ENCODE measurements around the gene HOXD12.
A peak's percentile ranks its signal among the peaks of the same experiment; 100 is the strongest.

Gene HOXD12

GRCh38 chr2:176111846-176112374, 12.3 kb downstream of the HOXD12 start:
- Histone ChIP-seq H3K4me3 (ENCODE audit: low read depth in 1 of 2, low read length in 2 of 2) (peak overlapping the region; percentile 39 to 45), H3K4me1 (ENCODE audit: insufficient read depth, low read length) (peaks cover 13% of the 10 kb centered on the region), H3K36me3 (ENCODE audit: insufficient read depth, low read length) (no peaks in the 10 kb centered on the region), H3K27ac (ENCODE audit: low read depth, low read length) (peak overlapping the region; percentile 35), H3K9me3 (ENCODE audit: low read length) (no peaks in the 10 kb centered on the region), H3K27me3 (ENCODE audit: control insufficient read depth in 1 of 2, insufficient read depth in 2 of 2, low read length in 2 of 2) (peaks cover 30 to 77% of the 10 kb centered on the region in 2 donors), H3K9ac (ENCODE audit: low read length) (peak overlapping the region; percentile 27)

GRCh38 chr2:176112375-176113302, 13.0 kb downstream of the HOXD12 start:
- H3K27ac ChIP-seq (ENCODE audit: low read depth, low read length): peak overlapping the region; percentile 37
- peaks cover 13% of the 10 kb centered on the region for H3K4me1 ChIP-seq (ENCODE audit: insufficient read depth, low read length)
- H3K4me3 ChIP-seq (ENCODE audit: low read depth in 1 of 2, low read length in 2 of 2): peak overlapping the region in 1 of 2 donors; percentile 45
- peaks cover 36 to 80% of the 10 kb centered on the region in 2 donors for H3K27me3 ChIP-seq (ENCODE audit: control insufficient read depth in 1 of 2, insufficient read depth in 2 of 2, low read length in 2 of 2)
- no peaks in the 10 kb centered on the region for H3K9me3 ChIP-seq (ENCODE audit: low read length)
- H3K9ac ChIP-seq (ENCODE audit: low read length): peak overlapping the region; percentile 34
- H3K36me3 ChIP-seq (ENCODE audit: insufficient read depth, low read length): no peaks in the 10 kb centered on the region

GRCh38 chr2:176114120-176114929, 14.7 kb downstream of the HOXD12 start:
- H3K4me3 ChIP-seq (ENCODE audit: low read depth in 1 of 2, low read length in 2 of 2): peak overlapping the region in 1 of 2 donors; percentile 51
- no peak overlapping the region for H3K27ac ChIP-seq (ENCODE audit: low read depth, low read length)
- H3K9me3 ChIP-seq (ENCODE audit: low read length): no peaks in the 10 kb centered on the region
- peaks cover 42 to 87% of the 10 kb centered on the region in 2 donors for H3K27me3 ChIP-seq (ENCODE audit: control insufficient read depth in 1 of 2, insufficient read depth in 2 of 2, low read length in 2 of 2)
- H3K9ac ChIP-seq (ENCODE audit: low read length): peak overlapping the region; percentile 49
- H3K36me3 ChIP-seq (ENCODE audit: insufficient read depth, low read length): no peaks in the 10 kb centered on the region
- peaks cover 13% of the 10 kb centered on the region for H3K4me1 ChIP-seq (ENCODE audit: insufficient read depth, low read length)

- Histone ChIP-seq H3K4me1 (ENCODE audit: insufficient read depth, low read length) (peaks cover 13% of the 10 kb centered on the region), H3K36me3 (ENCODE audit: insufficient read depth, low read length) (no peaks in the 10 kb centered on the region), H3K27ac (ENCODE audit: low read depth, low read length) (no peak overlapping the region), H3K27me3 (ENCODE audit: control insufficient read depth in 1 of 2, insufficient read depth in 2 of 2, low read length in 2 of 2) (peaks cover 36 to 84% of the 10 kb centered on the region in 2 donors), H3K9me3 (ENCODE audit: low read length) (no peaks in the 10 kb centered on the region), H3K4me3 (ENCODE audit: low read depth in 1 of 2, low read length in 2 of 2) (peak overlapping the region in 1 of 2 donors; percentile 71), H3K9ac (ENCODE audit: low read length) (peak overlapping the region; percentile 53)
Measured at GRCh38 chr2:176114930-176115625, 15.5 kb downstream of the HOXD12 start.

GRCh38 chr2:176115883-176116813, 16.6 kb downstream of the HOXD12 start, which contains the start of gene HOXD10:
Gene HOXD10 (plus strand): TSS chr2:176116778. CDS start chr2:176116834, 56 bp downstream.
- peaks cover 11% of the 10 kb centered on the region for H3K4me1 ChIP-seq (ENCODE audit: insufficient read depth, low read length)
- peak within 1 kb of the TSS; percentile 56 for H3K27ac ChIP-seq (ENCODE audit: low read depth, low read length)
- H3K9ac ChIP-seq (ENCODE audit: low read length): peak within 1 kb of the TSS; percentile 53
- H3K36me3 ChIP-seq (ENCODE audit: insufficient read depth, low read length): no peaks in the 10 kb centered on the region
- H3K4me3 ChIP-seq (ENCODE audit: low read depth in 1 of 2, low read length in 2 of 2): peak within 1 kb of the TSS; percentile 34 to 71
- peaks cover 33 to 77% of the 10 kb centered on the region in 2 donors for H3K27me3 ChIP-seq (ENCODE audit: control insufficient read depth in 1 of 2, insufficient read depth in 2 of 2, low read length in 2 of 2)
- H3K9me3 ChIP-seq (ENCODE audit: low read length): no peaks in the 10 kb centered on the region

- Histone ChIP-seq H3K9me3 (ENCODE audit: low read length) (no peaks in the 10 kb centered on the region), H3K9ac (ENCODE audit: low read length) (peak overlapping the region; percentile 22), H3K4me3 (ENCODE audit: low read depth in 1 of 2, low read length in 2 of 2) (peak overlapping the region in 1 of 2 donors; percentile 71), H3K27ac (ENCODE audit: low read depth, low read length) (no peak overlapping the region), H3K36me3 (ENCODE audit: insufficient read depth, low read length) (no peaks in the 10 kb centered on the region), H3K27me3 (ENCODE audit: control insufficient read depth in 1 of 2, insufficient read depth in 2 of 2, low read length in 2 of 2) (peaks cover 33 to 72% of the 10 kb centered on the region in 2 donors), H3K4me1 (ENCODE audit: insufficient read depth, low read length) (peaks cover 8% of the 10 kb centered on the region)
Measured at GRCh38 chr2:176117162-176117822, 17.7 kb downstream of the HOXD12 start.

GRCh38 chr2:176117823-176118371, 18.3 kb downstream of the HOXD12 start:
- Histone ChIP-seq H3K27me3 (ENCODE audit: control insufficient read depth in 1 of 2, insufficient read depth in 2 of 2, low read length in 2 of 2) (peaks cover 33 to 69% of the 10 kb centered on the region in 2 donors), H3K9me3 (ENCODE audit: low read length) (no peaks in the 10 kb centered on the region), H3K4me3 (ENCODE audit: low read depth in 1 of 2, low read length in 2 of 2) (peak overlapping the region in 1 of 2 donors; percentile 71), H3K27ac (ENCODE audit: low read depth, low read length) (peak overlapping the region; percentile 31), H3K36me3 (ENCODE audit: insufficient read depth, low read length) (no peaks in the 10 kb centered on the region), H3K4me1 (ENCODE audit: insufficient read depth, low read length) (peaks cover 8% of the 10 kb centered on the region), H3K9ac (ENCODE audit: low read length) (no peak overlapping the region)

GRCh38 chr2:176118601-176119339, 19.2 kb downstream of the HOXD12 start:
- no peak overlapping the region for H3K9ac ChIP-seq (ENCODE audit: low read length)
- H3K36me3 ChIP-seq (ENCODE audit: insufficient read depth, low read length): no peaks in the 10 kb centered on the region
- H3K4me3 ChIP-seq (ENCODE audit: low read depth in 1 of 2, low read length in 2 of 2): peak overlapping the region in 1 of 2 donors; percentile 71
- no peaks in the 10 kb centered on the region for H3K9me3 ChIP-seq (ENCODE audit: low read length)
- H3K27me3 ChIP-seq (ENCODE audit: control insufficient read depth in 1 of 2, insufficient read depth in 2 of 2, low read length in 2 of 2): peaks cover 28 to 69% of the 10 kb centered on the region in 2 donors
- peak overlapping the region; percentile 31 for H3K27ac ChIP-seq (ENCODE audit: low read depth, low read length)
- peaks cover 8% of the 10 kb centered on the region for H3K4me1 ChIP-seq (ENCODE audit: insufficient read depth, low read length)
